Measurements from ENCODE around the gene CIITA.
A peak's percentile ranks its signal among the peaks of the same experiment; 100 is the strongest.

The CIITA gene

DNA sequence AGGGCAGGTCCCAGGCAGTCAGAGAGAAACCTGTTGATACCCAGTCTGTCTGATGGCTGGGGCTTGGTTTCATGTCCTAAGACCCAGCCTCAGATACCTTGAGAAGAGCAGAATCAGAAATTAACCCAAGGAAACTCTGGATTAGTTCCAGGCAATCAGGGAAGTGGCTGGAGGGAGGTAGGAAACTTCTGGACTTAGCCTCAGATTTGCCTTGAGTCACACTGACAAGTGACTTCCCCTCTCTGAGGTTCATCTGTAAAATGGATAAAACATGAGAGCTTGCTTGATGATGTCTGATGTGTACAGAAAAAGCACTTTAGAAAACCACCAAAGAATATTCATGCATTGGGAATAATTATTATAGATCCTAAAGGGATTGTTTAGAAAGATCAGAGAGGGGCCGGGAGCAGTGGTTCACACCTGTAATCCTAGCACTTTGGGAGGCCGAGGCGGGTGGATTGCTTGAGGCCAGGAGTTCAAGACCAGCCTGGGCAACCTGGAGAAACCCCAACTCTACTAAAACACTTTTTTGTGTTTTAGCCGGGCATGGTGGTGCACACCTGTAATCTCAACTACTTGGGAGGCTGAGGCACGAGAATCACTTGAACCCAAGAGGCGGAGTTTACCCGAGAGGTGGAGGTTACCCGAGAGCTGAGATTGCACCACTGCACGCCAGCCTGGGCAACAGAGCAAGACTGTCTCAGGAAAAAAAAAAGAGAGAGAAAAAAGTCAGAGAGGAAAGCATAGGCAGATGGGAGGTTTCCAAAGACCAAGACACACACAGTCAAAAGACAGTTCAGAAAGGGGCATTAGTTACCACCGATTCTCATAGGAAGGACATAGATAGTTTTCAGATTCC is 3.8 kb downstream of the CIITA start:
- no peak for DNase-seq (ENCODE audit: low spot score)

DNA sequence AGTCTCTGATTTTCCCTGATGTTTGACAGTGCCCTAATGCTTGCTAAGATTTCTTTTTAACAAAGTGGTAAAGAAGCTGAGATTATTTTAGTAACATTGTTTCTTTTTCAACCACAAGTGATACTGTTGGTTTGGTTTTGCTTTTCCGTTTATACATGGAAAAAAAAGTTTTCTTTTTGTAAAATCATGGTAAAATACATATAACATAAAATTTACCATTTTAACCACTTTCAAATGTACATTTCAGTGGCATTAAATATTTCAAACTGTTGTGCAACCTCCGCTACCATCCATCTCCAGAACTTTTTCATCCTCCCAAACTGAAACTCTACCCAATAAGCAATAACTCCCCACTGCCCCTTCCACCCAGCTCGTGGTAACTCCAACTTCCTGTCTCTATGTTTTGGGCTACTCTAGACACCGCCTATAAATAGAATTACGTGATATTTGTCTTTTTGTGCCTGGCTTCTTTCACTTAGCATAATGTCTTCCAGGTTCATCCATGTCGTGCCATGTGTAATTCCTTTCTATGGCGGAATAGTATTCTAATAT is 4.6 kb downstream of the CIITA start:
- DNase-seq (ENCODE audit: low spot score): no peak

DNA sequence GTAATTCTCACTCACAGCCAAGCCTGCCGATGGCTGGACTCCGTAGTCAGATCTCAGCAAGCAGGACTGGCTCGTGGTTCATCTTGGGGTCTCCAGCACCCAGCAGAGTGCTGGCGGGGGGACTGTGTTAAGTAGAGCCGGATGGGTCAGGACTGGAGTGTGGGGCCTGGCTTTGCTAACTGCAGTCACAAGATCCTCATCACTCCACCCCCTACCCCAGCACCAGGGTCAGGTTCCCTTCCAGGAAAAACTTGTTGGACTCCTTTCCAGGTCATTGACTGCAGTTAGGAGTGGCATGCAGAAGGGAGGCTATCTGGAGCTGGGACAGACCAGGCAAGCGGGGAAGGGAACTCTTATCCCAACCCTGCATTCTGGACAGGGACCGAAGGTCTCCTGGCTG is 6.0 kb downstream of the CIITA start:
- no peak for DNase-seq (ENCODE audit: low spot score)

DNA sequence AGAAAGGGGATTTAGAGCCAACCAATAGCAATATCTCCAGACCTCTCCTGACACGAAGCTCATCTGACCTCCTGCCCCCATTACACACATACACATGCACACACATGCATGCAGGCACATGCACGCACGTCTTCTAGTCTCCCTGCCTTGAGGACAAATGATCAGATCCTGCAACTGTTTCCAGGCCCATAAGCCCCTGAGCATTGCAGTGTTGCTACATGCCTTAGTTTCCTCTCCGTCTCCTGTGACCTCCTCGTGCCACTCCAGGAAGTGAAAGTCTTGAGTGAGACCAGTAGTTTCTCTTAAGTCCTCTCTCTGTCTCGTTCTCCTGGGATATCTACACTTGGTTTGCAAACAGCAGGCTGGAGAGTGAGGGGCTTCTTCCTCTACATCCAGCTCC is 8.2 kb downstream of the CIITA start:
- DNase-seq (ENCODE audit: low spot score): no peak

DNA sequence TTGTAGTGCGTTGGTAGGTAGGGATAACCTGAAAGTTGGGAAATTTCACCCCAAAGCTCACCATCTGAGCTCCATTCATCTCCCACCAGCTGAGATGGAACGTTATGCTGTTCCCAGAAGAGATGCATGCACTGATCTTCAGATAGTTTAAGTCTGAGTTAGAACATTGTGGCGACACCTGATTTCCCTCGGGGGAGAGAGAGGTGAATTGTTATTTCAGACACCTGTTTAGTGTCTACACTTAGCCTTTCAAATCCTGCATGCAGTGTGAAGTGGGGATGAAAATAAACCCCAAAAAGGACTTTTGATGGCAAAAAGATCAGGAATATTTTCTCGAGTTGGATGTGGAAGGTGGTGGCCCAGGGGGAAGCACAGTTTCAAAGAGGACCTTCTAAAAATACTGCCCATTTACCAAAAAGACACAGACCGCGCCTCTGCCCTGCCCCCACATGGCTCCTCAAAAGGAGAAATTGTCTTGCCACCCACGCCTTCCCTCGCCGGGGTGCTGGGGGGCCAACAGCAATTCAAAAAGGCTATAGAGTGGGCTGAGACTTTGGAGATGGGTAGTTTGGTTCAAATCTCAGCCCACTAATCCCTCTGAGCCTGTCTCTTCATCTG is 11.4 kb downstream of the CIITA start:
- no peak for DNase-seq (ENCODE audit: low spot score)

DNA sequence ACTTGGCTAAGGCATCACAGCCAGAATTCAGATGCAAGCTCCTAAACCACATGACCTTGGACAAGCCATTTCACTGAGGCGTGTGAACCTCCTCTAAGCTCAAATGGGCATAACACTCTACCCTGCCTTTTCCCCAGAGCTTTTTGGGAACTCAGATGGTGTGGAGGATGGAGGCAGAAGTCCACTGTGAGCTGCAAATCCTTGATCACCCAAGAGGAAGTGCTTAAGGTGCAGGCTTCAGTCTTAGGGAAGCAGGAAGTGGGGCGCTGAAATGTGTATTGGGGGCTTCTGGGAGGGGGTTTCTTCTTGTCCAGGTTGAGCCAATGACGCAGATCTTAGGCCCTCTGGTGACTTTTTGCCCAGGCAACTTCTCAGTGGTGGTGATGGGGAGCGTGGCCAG is 12.9 kb downstream of the CIITA start:
- no peak for DNase-seq (ENCODE audit: low spot score)

DNA sequence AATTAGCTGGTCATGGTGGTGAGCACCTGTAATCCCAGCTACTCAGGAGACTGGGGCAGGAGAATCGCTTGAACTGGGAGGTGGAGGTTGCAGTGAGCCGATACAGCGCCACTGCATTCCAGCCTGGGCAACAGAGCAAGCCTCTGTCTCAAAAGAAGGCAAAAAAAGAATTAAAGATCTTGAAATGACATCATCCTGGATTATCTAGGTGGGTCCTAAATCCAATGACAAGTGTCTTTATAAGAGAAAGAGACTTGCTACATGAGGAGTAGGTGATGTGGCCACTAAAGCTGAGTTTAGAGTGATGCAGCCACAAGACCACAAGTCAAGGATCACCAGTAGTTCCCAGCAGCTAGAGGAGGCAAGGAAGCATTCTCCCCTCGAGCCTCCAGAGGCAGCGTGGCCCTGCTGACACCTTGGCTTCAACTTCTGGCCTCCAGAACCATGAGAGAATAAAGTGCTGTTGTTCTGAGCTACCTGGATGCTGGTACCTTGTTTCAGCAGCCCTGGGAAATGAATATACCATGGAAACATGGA is 15.8 kb downstream of the CIITA start:
- DNase-seq (ENCODE audit: low spot score): no peak

DNA sequence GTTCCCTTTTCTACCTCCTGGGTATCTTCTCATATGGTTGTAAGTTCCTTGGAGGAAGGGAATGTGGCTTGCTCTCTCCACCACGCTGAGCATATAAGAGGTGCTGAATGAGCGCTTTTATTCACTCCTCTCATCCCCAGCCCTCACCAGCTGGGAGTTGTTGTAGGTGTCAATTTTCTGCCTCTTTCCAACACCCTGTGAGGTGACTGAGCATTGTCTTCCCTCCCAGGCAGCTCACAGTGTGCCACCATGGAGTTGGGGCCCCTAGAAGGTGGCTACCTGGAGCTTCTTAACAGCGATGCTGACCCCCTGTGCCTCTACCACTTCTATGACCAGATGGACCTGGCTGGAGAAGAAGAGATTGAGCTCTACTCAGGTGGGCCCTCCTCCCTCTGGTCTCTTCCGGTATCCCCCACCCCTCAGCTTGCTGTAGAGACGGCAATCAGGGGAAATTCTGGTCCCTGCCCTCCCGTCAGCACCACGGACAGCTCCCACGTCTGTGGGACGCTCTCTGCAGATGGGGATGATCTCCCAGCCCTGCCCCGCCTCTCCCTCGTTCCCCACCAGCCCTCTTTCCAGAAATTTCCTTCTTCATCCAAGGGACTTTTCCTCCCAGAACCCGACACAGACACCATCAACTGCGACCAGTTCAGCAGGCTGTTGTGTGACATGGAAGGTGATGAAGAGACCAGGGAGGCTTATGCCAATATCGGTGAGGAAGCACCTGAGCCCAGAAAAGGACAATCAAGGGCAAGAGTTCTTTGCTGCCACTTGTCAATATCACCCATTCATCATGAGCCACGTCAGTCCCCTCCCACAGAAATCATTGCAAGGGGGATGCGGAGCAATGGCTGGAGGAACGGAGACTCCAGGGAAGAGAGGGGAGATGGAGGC is 18.3 kb downstream of the CIITA start:
- peak; percentile 81 for DNase-seq (ENCODE audit: low spot score)

DNA sequence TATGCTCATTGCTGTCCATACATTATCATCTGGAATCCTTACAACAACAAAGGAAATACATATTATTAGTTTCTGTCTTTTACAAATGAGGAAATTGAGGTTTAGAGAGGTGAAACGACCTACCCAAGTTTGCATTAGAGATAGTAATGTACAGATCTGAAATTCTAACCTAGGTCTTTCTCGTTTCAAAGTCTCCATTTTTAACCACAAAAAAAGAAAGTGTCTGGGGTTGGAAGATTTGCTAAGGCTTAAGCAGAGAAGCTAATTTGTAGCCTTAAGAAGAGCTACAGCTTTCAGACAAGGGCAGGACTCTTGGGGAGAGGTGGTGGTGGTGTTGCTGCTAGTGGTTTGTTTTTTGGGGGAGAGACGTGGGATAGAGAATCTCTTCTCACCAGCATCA is 19.2 kb downstream of the CIITA start:
- no peak for DNase-seq (ENCODE audit: low spot score)

DNA sequence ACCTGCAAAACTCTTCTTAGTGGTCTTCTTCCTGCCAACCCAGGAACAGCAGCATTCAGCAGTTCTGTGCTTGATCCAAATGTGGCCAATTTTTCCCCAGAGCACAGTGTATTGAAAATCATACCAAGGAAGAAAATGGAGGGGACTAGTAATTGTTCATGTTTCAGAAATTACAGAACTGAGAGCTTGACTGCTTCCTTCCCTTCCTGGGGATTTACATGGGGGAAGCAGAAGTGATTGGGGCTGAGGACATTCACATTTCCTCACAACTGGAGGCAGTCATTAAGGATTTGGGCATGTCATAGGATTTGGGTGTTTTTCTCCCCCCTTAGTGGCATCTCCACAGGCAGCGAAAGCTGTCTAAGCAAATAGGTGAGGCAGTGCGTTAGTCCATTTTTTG is 19.7 kb downstream of the CIITA start:
- DNase-seq (ENCODE audit: low spot score): no peak

DNA sequence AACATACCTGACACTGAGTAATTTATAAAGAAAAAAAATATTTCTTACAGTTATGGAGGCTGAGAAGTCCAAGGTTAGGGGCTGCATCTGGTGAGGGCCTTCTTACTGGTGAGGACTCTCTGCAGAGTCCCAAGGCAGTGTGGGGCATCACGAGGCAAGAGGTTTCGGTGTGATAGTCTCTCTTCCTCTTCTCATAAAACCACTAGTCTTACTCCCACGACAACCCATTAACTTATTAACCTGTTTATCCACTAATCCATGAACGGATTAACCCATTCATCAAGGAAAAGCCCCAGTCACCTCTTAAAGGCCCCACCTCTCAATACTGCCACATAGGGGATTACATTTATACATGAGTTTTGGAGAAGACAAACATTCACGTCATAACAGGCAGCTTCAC is 20.1 kb downstream of the CIITA start:
- DNase-seq (ENCODE audit: low spot score): no peak

DNA sequence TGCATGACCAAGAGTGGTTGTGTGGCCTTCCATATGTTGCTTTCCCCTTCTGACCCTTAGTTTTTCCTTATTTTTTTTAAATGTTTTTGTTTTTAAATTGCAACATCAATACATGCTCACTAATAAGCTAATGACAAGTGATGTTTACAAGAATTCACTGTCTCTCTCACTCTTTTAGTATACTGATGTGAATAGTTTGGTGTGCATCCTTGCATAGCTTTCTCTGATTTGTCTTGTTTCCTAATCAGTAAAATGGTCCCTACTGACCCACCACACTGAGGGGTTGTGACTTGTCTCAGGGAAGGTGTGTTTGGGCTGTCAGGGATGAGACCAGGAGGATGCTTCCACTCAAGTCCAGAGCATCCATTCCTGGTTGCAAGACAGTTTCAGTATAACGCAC is 26.0 kb downstream of the CIITA start:
- DNase-seq (ENCODE audit: low spot score): no peak

DNA sequence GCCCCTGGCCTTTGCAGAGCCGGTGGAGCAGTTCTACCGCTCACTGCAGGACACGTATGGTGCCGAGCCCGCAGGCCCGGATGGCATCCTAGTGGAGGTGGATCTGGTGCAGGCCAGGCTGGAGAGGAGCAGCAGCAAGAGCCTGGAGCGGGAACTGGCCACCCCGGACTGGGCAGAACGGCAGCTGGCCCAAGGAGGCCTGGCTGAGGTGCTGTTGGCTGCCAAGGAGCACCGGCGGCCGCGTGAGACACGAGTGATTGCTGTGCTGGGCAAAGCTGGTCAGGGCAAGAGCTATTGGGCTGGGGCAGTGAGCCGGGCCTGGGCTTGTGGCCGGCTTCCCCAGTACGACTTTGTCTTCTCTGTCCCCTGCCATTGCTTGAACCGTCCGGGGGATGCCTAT is 29.5 kb downstream of the CIITA start:
- DNase-seq (ENCODE audit: low spot score): no peak

DNA sequence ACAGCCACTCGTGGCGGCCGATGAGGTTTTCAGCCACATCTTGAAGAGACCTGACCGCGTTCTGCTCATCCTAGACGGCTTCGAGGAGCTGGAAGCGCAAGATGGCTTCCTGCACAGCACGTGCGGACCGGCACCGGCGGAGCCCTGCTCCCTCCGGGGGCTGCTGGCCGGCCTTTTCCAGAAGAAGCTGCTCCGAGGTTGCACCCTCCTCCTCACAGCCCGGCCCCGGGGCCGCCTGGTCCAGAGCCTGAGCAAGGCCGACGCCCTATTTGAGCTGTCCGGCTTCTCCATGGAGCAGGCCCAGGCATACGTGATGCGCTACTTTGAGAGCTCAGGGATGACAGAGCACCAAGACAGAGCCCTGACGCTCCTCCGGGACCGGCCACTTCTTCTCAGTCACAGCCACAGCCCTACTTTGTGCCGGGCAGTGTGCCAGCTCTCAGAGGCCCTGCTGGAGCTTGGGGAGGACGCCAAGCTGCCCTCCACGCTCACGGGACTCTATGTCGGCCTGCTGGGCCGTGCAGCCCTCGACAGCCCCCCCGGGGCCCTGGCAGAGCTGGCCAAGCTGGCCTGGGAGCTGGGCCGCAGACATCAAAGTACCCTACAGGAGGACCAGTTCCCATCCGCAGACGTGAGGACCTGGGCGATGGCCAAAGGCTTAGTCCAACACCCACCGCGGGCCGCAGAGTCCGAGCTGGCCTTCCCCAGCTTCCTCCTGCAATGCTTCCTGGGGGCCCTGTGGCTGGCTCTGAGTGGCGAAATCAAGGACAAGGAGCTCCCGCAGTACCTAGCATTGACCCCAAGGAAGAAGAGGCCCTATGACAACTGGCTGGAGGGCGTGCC is 30.1 kb downstream of the CIITA start:
- DNase-seq (ENCODE audit: low spot score): no peak

DNA sequence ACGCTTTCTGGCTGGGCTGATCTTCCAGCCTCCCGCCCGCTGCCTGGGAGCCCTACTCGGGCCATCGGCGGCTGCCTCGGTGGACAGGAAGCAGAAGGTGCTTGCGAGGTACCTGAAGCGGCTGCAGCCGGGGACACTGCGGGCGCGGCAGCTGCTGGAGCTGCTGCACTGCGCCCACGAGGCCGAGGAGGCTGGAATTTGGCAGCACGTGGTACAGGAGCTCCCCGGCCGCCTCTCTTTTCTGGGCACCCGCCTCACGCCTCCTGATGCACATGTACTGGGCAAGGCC is 30.7 kb downstream of the CIITA start:
- no peak for DNase-seq (ENCODE audit: low spot score)

DNA sequence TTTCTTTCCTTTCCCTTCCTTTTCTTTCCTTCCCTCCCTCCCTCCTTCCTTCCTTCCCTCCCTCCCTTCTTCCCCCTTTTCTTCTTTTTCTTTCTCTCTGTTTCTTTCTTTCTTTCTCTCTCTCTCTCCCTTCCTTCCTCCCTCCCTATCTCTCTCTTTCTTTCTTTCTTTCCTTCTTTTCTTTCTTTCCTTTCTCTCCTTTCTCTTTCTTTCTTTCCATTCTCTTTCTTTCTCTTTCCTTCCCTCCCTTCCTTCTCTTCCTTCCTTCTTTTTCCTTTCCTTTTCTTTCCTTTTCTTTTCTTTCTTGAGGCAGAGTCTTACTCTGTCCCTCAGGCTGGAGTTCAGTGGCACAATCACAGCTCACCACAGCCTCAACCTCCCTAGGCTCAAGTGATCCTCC is 34.3 kb downstream of the CIITA start:
- no peak for DNase-seq (ENCODE audit: low spot score)

DNA sequence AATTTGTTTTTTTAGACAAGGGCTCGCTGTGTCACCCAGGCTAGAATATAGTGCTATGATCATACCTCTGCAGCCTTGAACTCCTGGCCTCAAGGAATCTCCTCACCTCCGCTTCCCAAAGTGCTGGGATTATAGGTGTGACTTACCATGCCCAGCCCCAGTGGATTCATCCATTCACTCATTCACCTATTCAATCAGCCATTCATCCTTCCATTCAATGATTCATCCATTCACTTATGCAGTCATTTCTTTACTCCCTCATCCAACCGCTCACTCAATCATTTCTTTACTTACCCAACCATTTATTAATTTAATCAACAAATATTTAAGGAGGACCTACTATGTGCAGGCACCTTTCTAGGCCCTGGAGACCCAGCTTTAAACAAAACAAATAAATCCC is 39.5 kb downstream of the CIITA start:
- DNase-seq (ENCODE audit: low spot score): no peak

DNA sequence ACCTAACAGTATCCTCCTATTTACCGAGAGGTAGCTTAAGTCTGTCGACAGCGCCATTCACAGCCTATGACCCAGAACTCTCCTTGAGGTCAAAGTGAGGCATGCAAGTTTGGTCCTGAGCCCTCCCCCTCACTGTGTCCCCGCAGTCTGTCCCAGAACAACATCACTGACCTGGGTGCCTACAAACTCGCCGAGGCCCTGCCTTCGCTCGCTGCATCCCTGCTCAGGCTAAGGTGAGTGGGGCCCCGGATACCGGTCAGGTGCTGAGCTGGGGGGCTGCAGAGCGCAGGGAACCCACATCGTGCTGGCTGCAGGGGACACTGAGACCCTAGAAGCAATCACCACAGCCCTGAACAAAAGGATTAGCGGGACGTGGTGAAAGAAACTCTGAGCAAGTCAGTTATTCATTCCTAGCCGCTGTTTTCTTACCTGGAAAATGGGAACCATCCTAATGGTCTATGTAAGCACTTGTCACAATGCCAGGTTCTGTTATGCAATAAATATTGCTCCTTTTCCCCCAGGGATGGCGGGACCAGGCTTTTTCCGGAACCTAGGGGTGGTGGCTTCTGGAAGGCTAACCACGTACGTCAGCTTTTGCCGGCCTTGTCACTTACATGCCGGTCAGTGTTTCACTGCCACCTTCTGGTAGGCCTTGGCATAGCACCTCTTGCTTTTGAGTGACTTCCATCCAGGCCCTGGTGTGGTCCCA is 41.4 kb downstream of the CIITA start:
- peak; percentile 91 for DNase-seq (ENCODE audit: low spot score)

DNA sequence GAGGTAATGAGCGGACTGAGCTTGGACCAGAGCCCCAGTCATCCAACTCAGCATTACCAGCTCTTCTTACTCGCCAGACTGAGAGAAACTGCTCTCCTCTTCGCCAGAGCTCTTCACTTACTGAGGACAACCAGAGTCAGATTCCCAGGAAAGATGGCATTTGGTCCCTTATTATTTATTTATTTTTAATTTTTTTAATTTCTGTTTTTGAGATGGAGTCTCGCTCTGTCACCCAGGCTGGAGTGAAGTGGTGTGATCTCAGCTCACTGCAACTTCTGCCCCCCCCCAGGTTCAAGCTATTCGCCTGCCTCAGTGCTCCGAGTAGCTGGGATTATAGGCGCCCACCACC is 42.0 kb downstream of the CIITA start:
- DNase-seq (ENCODE audit: low spot score): no peak

DNA sequence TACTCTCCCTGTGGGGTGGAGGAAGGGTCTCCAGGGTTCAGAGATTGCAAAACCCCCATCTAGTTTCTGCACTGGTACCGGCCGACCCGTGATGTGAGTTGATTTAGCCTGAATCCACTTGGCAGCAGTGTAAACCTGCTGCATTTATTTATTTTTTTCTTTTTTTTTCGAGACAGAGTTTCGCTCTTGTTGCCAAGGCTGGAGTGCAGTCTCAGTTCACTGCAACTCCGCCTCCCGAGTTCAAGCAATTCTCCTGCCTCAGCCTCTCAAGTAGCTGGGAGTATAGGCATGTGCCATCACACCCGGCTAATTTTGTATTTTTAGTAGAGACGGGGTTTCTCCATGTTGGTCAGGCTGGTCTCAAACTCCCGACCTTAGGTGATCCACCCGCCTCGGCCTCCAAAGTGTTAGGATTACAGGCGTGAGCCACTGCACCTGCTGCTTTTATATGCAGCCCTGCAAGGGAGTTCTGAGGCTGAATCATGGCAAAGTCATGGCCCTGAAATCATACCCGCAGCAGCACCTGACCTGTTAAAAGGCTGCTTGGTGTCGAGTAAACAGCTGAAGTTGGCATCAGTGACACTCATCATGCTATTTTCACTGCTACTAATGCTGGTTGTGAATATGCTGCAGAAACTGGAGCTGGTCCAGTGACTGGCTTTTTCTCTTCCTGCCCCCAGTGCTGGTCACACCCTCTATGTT is 43.9 kb downstream of the CIITA start:
- no peak for DNase-seq (ENCODE audit: low spot score)
